SK-N-MC (cell line): ENCODE data around the gene CACNA1B.

ENCODE experiments used
- EZH2 ChIP-seq: fragments of 200-600 bp; sonication (generic); IDR thresholded peaks from one replicate; pipeline ENCODE4 v1.6.1; 2017; ENCODE audit warnings: antibody characterized with exemption
- POLR2AphosphoS5 ChIP-seq: IDR thresholded peaks from 2 replicates; pipeline ENCODE4 v1.6.1; 2012; ENCODE audit warnings: mild to moderate bottlenecking, low read depth, low read length, borderline replicate concordance

- TF ChIP-seq POLR2AphosphoS5 (no peak), EZH2 (no peak)
Observed at GRCh38 chr9:137865581-137866145, 11.9 kb upstream of the CACNA1B start.
